Embryonic facial prominence (tissue), 1 donor: Measurements from ENCODE around the gene SMIM10L2A.
"Not testable (repeated sequence)": the region's sequence is repeated elsewhere in the genome, so short reads cannot be mapped to it uniquely, and the experiment has no call there.

Source experiments
- DNase-seq: peaks from one replicate; pipeline ENCODE4 v3.0.0-alpha.2; 2016; ENCODE audit errors: extremely low spot score

Gene SMIM10L2A

GRCh38 chrX:135422810-135423168, 1.0 kb downstream of the SMIM10L2A start:
- not testable (repeated sequence) for DNase-seq

- not testable (repeated sequence) for DNase-seq
These were observed 1.6 kb downstream of the SMIM10L2A start for GRCh38 chrX:135423173-135423864.

DNA sequence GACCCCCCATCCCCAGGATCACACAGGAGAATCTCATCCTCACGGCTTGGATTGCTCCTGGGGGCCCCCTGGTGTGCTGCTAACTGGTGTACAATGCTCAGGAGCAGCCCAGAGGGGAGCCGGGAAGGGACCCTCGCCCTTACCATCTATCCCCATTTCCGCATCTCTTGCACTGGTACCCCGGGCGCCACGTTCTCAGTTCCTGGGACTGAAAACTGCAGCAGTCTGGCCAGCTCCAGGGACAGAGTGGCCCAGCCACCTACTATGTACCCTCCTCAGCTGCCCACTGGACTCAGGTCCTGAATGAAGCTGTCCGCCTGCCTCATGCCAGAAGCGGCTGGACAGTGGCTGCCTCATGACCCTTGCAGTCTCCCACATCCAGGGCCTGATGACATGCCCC, 2.7 kb downstream of the SMIM10L2A start:
- no peak for DNase-seq

GRCh38 chrX:135425026-135425965, 3.6 kb downstream of the SMIM10L2A start:
- no peak for DNase-seq

DNA sequence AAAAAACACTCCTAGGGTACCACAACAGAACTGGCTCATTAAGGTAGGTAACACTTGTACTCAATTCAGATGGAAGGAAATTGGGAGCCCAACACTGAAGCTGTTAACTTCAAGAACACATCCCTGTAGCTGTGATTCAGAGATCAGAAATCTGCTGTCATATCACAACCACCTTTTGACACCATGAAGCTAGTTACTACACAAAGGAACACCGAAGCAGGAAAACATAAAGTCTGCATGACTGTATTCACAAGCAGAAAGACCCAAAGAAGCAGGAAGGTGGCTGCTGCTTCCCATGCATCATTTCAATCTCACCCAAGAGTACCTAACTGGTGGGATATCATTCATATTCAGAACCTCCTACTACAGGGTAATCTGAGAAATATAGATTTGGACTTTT, 7.7 kb downstream of the SMIM10L2A start:
- no peak for DNase-seq

- DNase-seq = no peak
These were observed 10.1 kb downstream of the SMIM10L2A start for GRCh38 chrX:135431886-135432285.

- no peak for DNase-seq
These were observed 10.7 kb downstream of the SMIM10L2A start for GRCh38 chrX:135432453-135432852.

DNA sequence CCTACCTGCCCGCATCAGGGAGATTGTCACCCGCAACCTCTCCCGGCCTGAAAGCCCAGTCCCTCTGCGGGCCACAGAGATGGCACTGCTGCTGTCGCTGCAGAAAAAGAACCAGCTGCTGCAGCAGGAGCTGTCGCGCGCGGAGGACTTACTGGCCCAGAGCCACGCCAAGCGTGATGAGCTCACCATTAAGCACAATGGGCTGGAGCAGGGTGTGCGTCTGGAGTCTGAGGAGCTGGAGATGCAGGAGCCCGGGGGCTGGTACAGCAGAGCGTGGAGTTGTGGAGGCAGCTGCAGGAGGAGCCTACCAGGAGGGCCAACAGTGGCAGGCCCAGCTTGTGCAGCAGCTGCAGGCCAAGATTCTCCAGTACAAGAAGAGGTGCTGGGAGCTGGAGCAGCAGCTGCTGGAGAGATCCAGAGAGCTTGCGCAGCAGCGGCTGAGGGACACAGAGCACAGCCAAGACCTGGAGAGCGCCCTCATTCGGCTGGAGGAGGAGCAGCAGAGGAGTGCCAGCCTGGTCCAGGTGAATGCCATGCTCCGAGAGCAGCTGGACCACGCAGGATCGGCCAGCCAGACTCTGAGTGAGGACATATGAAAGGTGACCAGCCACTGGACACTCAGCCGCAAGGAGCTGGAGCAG, 11.3 kb downstream of the SMIM10L2A start:
- DNase-seq = no peak

DNA sequence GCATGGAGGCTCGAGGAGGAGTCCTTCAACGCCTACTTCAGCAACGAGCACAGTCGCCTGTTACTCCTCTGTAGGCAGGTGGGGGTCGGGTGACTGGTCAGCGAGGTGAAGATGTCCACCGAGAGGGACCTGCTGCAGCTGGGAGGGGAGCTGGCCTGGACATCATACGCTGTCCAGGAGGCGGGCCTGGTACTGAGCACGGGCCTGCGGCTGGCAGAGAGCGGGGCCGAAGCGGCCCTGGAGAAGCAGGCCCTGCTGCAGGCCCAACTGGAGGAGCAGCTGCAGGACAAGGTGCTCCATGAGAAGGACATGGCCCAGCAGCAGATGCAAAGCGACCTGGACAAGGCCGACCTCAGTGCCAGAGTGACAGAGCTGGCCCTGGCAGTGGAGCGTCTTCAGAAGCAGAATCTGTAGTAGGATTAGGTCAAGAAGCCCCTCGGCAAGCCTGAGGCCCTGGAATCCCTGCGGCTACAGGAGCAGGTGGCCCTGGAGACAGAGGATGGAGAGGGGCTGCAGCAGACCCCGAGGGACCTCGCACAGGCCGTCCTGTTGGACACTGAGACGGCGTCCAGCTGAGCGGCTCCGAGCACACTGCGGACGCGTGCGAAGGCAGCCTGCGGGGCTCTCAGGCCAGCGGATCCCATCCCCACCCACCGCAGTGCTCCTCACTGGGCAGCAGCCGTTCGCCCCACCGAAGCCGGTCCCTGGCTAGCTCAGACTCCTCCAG, 11.9 kb downstream of the SMIM10L2A start:
- DNase-seq = no peak

GRCh38 chrX:135434258-135435138, 12.8 kb downstream of the SMIM10L2A start:
- DNase-seq = no peak

GRCh38 chrX:135435139-135435922, 13.6 kb downstream of the SMIM10L2A start:
- DNase-seq = no peak

DNA sequence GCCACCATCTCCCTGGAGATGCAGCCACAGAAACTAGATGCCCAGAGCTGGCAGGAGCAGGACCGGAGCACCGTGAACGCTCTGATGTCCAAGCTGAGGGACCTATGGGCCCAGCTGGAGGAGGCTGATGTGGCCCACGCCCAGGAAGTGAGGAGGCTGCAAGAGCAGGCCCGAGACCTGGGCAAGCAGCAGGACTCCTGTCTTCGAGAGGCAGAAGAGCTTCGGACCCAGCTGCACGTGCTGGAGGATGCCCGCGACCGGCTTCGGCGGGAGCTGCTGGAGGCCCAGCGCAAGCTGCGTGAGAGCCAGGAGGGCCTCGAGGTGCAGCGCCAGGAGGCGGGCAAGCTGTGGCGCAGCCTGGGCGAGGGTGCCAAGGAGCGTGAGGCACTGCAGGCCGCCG, 14.2 kb downstream of the SMIM10L2A start:
- DNase-seq = no peak

- DNase-seq = no peak
These were observed 14.7 kb downstream of the SMIM10L2A start for GRCh38 chrX:135436456-135436855.

GRCh38 chrX:135436966-135437866, 15.5 kb downstream of the SMIM10L2A start:
- DNase-seq = no peak

DNA sequence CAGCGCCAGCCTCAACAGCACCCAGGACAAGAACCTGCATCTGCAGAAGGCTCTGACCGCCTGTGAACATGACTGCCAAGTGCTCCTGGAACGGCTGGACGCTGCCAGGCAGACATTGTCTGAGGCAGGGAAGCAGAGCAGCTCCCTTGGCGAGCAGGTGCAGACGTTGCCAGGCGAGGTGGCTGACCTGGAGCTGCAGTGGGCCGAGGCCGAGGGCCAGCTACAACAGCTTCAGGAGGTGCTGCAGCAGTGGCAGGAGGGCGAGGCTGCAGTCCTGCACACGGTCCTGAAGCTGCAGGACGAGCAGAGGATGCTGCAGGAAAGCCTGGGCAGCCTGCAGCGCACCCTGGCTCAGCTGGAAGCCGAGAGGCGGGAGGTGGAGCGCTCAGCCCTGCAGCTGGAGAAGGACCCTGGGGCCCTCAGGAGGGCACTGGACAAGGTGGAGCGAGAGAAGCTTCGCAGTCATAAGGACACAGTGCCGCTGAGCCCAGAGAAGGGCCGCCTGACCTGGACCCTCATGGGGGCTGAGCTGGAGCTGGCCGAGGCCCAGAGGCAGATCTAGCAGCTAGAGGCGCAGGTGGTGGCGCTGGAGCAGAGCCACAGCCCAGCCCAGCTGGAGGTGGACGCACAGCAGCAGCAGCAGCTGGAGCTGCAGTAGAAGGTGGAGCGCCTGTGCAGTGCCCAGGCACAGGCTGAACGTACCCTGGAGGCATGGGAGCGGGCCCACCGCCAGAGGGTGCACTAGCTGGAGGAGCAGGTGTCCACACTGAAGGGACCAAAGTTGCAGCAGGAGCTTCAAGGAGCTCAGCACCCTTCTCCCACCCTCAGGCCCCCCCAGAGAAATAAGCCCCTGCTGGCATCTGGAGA, 16.4 kb downstream of the SMIM10L2A start:
- no peak for DNase-seq

DNA sequence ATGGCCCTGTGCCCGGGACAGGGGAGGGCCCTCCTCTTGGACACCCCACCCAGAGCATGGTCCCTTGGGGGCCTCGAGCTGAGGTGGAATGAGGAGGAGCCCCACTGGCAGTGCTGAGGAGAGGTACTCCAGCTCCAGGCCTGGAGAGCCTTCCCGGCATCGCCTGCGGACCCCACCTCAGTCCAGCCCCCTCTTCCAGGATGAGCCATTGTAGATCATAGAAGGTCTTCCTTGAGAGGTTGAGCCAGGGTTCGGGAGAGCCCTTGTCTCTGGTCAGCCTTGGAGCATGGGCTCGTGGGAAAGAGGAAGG, 16.9 kb downstream of the SMIM10L2A start:
- DNase-seq = no peak

GRCh38 chrX:135449637-135450550, 28.1 kb downstream of the SMIM10L2A start:
- no peak for DNase-seq
